HEK293 (cell line): ENCODE results near the gene FGF12.

Source experiments
- CTCF ChIP-seq: fragments of 450-650 bp; formaldehyde crosslinking; IDR thresholded peaks from 2 replicates; pipeline ENCODE4 v1.5.1; 2016; ENCODE audit warnings: missing biosample characterization, missing genetic modification characterization
- REPIN1 ChIP-seq: fragments of 450-650 bp; formaldehyde crosslinking; IDR thresholded peaks from 2 replicates; pipeline ENCODE4 v1.5.1; 2017; ENCODE audit warnings: missing biosample characterization, missing genetic modification characterization, low read depth
- REST ChIP-seq: fragments of 450-650 bp; formaldehyde crosslinking; IDR thresholded peaks from 2 replicates; pipeline ENCODE4 v1.5.1; 2016; ENCODE audit warnings: missing biosample characterization, missing genetic modification characterization
- SP2 ChIP-seq: fragments of 450-650 bp; formaldehyde crosslinking; IDR thresholded peaks from 2 replicates; pipeline ENCODE4 v1.5.1; 2016; ENCODE audit warnings: missing biosample characterization, missing genetic modification characterization
- TCF7L2 ChIP-seq: IDR thresholded peaks from 2 replicates; pipeline ENCODE4 v1.6.1; 2011; ENCODE audit warnings: low read depth, mild to moderate bottlenecking, inconsistent platforms, low read length, moderate library complexity, borderline replicate concordance
- ZNF292 ChIP-seq: fragments of 450-650 bp; formaldehyde crosslinking; IDR thresholded peaks from 2 replicates; pipeline ENCODE4 v1.5.1; 2016; ENCODE audit warnings: low read depth, missing biosample characterization, missing genetic modification characterization, borderline replicate concordance
- ZNF398 ChIP-seq: fragments of 450-650 bp; formaldehyde crosslinking; IDR thresholded peaks from 2 replicates; pipeline ENCODE4 v1.5.1; 2017; ENCODE audit warnings: missing biosample characterization, missing genetic modification characterization
- ZNF501 ChIP-seq: fragments of 450-650 bp; formaldehyde crosslinking; IDR thresholded peaks from 2 replicates; pipeline ENCODE4 v1.5.1; 2016; ENCODE audit warnings: missing biosample characterization, missing genetic modification characterization
- ZNF560 ChIP-seq: fragments of 450-650 bp; formaldehyde crosslinking; IDR thresholded peaks from 2 replicates; pipeline ENCODE4 v1.5.1; 2017; ENCODE audit warnings: missing biosample characterization, missing genetic modification characterization, borderline replicate concordance
- ZNF660 ChIP-seq: fragments of 450-650 bp; IDR thresholded peaks from 2 replicates; pipeline ENCODE4 v1.5.1; 2018; ENCODE audit warnings: missing biosample characterization, mild to moderate bottlenecking, missing genetic modification characterization
- ZNF692 ChIP-seq: fragments of 450-650 bp; formaldehyde crosslinking; IDR thresholded peaks from 2 replicates; pipeline ENCODE4 v1.5.1; 2016; ENCODE audit warnings: missing biosample characterization, missing genetic modification characterization
- ZNF830 ChIP-seq: fragments of 450-650 bp; IDR thresholded peaks from 2 replicates; pipeline ENCODE4 v1.5.0; 2018; ENCODE audit warnings: missing biosample characterization, missing genetic modification characterization, low read depth, mild to moderate bottlenecking, moderate library complexity

- TF ChIP-seq ZNF660 (tag by site-specific recombination) (no peak), ZNF692 (tag by site-specific recombination) (no peak), REPIN1 (tag by site-specific recombination) (no peak), REST (tag by site-specific recombination) (no peak), SP2 (tag by site-specific recombination) (no peak), CTCF (tag by site-specific recombination) (no peak), ZNF292 (tag by site-specific recombination) (no peak), ZNF398 (no peak), ZNF501 (tag by site-specific recombination) (no peak), ZNF830 (tag by site-specific recombination) (no peak), TCF7L2 (no peak), ZNF560 (tag by site-specific recombination) (no peak)
Observed at GRCh38 chr3:192675958-192676649, 51.2 kb downstream of the FGF12 start.
